ENCODE results near the gene EPG5.

GRCh38 chr18:45860492-45860891, 106.6 kb downstream of the EPG5 start:
- TF ChIP-seq POLR2A (IDR thresholded peaks at IDR 0.05), result no peak
- TF ChIP-seq CTCF (IDR thresholded peaks at IDR 0.05), result no peak
